Osteocyte (in vitro differentiated cells): ENCODE results near the gene ITM2C. TPM values are rescaled to one million over a fixed set of nuclear protein-coding genes. Genes with fewer than 3 reads are reported as not detected.

Experiments
- DNase-seq: peaks from one replicate; pipeline ENCODE4 v3.0.0; 2021; ENCODE audit warnings: mixed read lengths; ENCODE audit not compliant: unreplicated experiment; ENCODE audit errors: extremely low spot score
- H3K27ac Mint-ChIP-seq: one replicate; pipeline ENCODE4 v1.8.0; 2021; ENCODE audit warnings: mild to moderate bottlenecking, mixed read lengths; ENCODE audit not compliant: unreplicated experiment
- H3K27me3 Mint-ChIP-seq: one replicate; pipeline ENCODE4 v1.8.0; 2021; ENCODE audit warnings: mixed read lengths; ENCODE audit not compliant: unreplicated experiment
- H3K36me3 Mint-ChIP-seq: one replicate; pipeline ENCODE4 v1.8.0; 2021; ENCODE audit warnings: mixed read lengths; ENCODE audit not compliant: unreplicated experiment
- H3K4me1 Mint-ChIP-seq: one replicate; pipeline ENCODE4 v1.8.0; 2021; ENCODE audit warnings: mixed read lengths; ENCODE audit not compliant: unreplicated experiment
- H3K4me3 Mint-ChIP-seq: one replicate; pipeline ENCODE4 v1.8.0; 2021; ENCODE audit warnings: mild to moderate bottlenecking, moderate library complexity, mixed read lengths; ENCODE audit not compliant: unreplicated experiment
- H3K9me3 Mint-ChIP-seq: one replicate; pipeline ENCODE4 v1.8.0; 2021; ENCODE audit warnings: mixed read lengths; ENCODE audit not compliant: unreplicated experiment
- CTCF ChIP-seq: fragments of 200-600 bp; sonication (generic); IDR thresholded peaks from 2 replicates; pipeline ENCODE4 v1.5.0; 2021; ENCODE audit warnings: antibody characterized with exemption, mild to moderate bottlenecking, moderate library complexity
- total RNA-seq: library from RNA; stranded (reverse); gene quantifications from 2 replicates; pipeline ENCODE4 v1.2.1, GENCODE V29; 2021

The ITM2C gene
- total RNA-seq, 1 donor from 2014 or later, result 503 TPM

- no peak overlapping the region for H3K4me3 Mint-ChIP-seq
- H3K36me3 Mint-ChIP-seq, result peaks cover 2% of the 10 kb centered on the region
Observed at GRCh38 chr2:230849633-230850357, 14.9 kb upstream of the ITM2C start.

GRCh38 chr2:230850358-230850658 is 14.4 kb upstream of the ITM2C start:
- H3K27me3 Mint-ChIP-seq, result peaks cover 48% of the 10 kb centered on the region
- no peak for DNase-seq
- no peaks in the 10 kb centered on the region for H3K9me3 Mint-ChIP-seq
- peaks cover 6% of the 10 kb centered on the region for H3K4me1 Mint-ChIP-seq
- H3K4me3 Mint-ChIP-seq, result no peak overlapping the region
- H3K27ac Mint-ChIP-seq, result no peak overlapping the region
- H3K36me3 Mint-ChIP-seq, result peaks cover 2% of the 10 kb centered on the region
- TF ChIP-seq CTCF, result peak; percentile 10

More at GRCh38 chr2:230849633-230850357, 14.9 kb upstream of the ITM2C start:
- Mint-ChIP-seq H3K27me3 (peaks cover 51% of the 10 kb centered on the region), H3K9me3 (no peaks in the 10 kb centered on the region), H3K27ac (no peak overlapping the region), H3K4me1 (peaks cover 6% of the 10 kb centered on the region)
- peak; percentile 79 for TF ChIP-seq CTCF
- no peak for DNase-seq

GRCh38 chr2:230852113-230852512 is 12.6 kb upstream of the ITM2C start:
- Mint-ChIP-seq H3K27ac (no peak overlapping the region), H3K36me3 (peaks cover 2% of the 10 kb centered on the region), H3K27me3 (peaks cover 60% of the 10 kb centered on the region), H3K4me1 (peaks cover 6% of the 10 kb centered on the region), H3K9me3 (no peaks in the 10 kb centered on the region), H3K4me3 (no peak overlapping the region)
- DNase-seq, result no peak
- TF ChIP-seq CTCF, result no peak

GRCh38 chr2:230861552-230862255 is 3.0 kb upstream of the ITM2C start:
- H3K4me1 Mint-ChIP-seq, result peaks cover 13% of the 10 kb centered on the region
- no peaks in the 10 kb centered on the region for H3K9me3 Mint-ChIP-seq
- no peak for TF ChIP-seq CTCF
- peaks cover 60% of the 10 kb centered on the region for H3K27me3 Mint-ChIP-seq
- DNase-seq, result peak; percentile 72
- H3K27ac Mint-ChIP-seq, result no peak overlapping the region
- no peaks in the 10 kb centered on the region for H3K36me3 Mint-ChIP-seq
- no peak overlapping the region for H3K4me3 Mint-ChIP-seq

- peak; percentile 57 for DNase-seq
- H3K9me3 Mint-ChIP-seq, result no peaks in the 10 kb centered on the region
- H3K36me3 Mint-ChIP-seq, result no peaks in the 10 kb centered on the region
- no peak overlapping the region for H3K4me3 Mint-ChIP-seq
- H3K27ac Mint-ChIP-seq, result no peak overlapping the region
- peaks cover 54% of the 10 kb centered on the region for H3K27me3 Mint-ChIP-seq
- TF ChIP-seq CTCF, result no peak
- H3K4me1 Mint-ChIP-seq, result peaks cover 18% of the 10 kb centered on the region
Observed at GRCh38 chr2:230862292-230862691, 2.5 kb upstream of the ITM2C start.
